CD4-positive, alpha-beta T cell treated with Interleukin-21 for 1 hour (primary cell): Measurements from ENCODE around the gene ZNF598.

Experiments
- DNase-seq: peaks from one replicate; pipeline ENCODE4 v3.0.0-alpha.2; 2020

Gene ZNF598

DNA sequence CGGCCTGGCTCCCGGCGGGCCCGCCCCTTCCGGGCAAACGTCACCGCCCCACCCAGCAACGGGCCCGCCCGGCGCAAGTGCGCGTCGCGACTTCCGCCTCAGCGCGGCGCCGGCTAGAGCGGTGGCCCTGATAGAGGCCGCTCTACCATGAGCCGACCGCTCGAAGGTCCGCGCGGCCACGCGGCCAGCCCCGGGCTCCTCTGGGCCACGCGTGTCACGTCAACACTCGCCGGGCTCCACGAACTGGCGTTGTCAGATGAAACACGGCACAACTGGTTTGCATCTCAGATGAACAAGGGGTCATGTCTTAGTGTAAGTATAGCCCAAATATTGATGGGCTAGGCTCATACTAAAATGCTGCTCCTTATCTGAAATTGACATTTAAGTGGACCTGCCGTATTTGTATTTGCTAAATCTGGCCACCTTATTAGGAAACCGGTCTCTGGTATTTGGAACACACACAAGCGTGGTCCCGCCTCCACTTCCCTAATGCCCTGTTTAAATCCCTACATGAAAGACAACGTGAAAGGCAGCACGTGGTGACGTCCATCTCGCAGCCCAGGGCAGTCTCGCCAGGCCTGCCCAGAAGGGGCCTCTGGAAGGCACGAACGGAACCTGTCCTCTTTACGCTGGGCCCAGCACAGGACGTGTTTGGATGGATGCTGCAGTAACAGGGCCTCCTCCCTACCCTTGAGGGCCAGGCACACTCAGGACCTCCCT is at the start of gene ZNF598:
Gene ZNF598, minus strand, starts transcription at position 31 of the 720 bp plus-strand sequence.
- peak; percentile 80 for DNase-seq

GRCh38 chr16:2058872-2059271 is 49.3 kb upstream of the ZNF598 start:
- DNase-seq: no peak

DNA sequence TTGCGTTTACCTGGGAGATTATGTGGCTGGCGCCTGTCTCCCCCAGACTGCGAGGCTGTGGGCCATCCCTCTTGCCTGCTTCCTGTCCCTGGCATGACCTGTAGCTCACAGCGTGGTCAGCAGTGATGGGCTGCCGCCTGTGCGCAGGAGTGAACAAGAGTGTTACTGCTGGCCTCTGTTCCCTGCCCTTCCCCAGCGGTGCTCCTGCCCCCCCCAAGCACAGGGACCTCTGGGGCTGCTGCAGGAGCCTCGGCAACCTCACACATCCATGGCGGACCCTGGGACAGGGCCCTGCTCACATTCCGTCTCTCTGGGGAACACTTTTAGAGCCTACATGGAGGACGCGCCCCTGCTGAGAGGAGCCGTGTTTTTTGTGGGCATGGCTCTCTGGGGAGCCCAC is 48.8 kb upstream of the ZNF598 start:
- no peak for DNase-seq

- DNase-seq: no peak
Observed at GRCh38 chr16:2057438-2057837, 47.8 kb upstream of the ZNF598 start.

- DNase-seq: no peak
Observed at GRCh38 chr16:2056681-2057407, 47.2 kb upstream of the ZNF598 start.

DNA sequence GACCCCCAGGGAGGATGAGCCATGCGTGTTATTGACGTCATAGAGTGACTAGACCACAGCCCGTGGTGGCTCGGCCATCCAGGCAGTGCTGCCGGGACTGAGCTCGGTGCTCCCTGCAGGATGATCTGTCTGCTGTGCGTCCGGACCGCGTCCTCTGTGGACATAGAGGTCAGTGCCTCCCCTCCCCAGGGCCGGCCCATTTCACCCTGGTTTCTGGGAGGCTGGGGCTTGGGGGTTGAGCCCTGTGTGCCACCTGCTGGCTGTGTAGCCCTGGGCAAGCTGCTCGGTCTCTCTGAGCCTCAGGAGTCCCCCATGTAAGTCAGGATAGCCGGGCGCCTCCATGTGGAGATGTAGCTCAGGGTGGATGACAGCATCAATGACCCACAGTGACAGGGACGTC is 46.5 kb upstream of the ZNF598 start:
- DNase-seq: no peak

GRCh38 chr16:2054543-2055245 is 45.1 kb upstream of the ZNF598 start:
- DNase-seq: no peak

DNA sequence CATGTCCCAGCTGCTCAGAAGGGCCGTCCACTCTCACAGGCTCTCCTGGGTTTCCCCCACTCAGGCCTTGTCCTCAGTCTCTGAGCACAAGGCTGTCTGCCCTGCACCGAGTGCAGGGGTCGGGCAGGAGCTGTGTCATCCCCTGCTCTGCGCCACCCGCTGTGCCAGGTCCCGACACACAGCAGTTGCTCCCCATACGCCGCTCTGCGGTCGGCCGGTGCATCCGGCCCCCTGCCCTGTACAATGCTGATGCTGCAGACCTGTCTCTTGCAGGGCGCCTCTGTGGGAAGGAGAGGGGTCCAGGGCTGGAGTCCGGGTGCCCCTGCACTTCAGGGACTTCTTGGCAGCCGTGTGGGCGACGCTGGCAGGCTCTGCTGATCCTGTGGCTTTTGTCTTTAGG is 44.3 kb upstream of the ZNF598 start:
- DNase-seq: no peak

DNA sequence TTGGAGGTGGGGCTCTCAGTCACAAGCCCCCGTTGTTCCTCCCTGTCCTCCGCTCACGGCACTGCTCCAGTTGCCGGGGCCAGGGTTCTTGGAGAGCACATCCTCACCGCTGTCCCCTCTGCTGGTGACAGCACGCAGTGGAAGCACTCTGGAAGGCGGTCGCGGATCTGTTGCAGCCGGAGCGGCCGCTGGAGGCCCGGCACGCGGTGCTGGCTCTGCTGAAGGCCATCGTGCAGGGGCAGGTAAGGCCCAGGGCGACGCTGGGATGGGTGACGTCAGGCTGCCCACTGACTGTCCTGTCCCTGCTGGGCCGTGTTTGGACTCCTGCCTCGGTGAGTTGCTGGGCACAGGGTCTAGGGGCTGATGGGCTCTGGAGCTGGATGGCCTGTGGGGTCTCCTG is 43.6 kb upstream of the ZNF598 start:
- DNase-seq: no peak

DNA sequence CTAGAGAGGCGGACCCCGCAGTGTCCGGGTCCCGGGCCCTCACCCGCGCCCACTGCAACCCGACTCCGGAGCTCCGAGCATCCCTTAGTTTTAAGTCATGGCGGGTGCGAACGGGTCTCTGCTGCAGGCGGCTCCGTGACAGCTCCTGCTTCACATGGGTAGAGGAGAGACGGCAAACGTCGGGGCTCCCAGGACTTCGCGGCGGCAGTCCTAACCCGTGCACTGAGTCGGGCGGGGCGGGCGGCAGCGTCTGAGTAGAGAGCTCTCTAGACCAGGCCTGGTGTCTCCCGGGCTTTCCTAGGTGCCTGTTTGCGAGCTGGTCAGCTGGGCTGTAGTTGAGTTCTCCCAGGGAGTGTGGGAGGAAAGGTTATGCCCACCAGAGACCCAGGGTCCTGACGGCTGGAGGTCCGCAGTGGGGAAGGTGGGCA is 38.5 kb upstream of the ZNF598 start:
- no peak for DNase-seq

GRCh38 chr16:2047330-2048115 is 37.9 kb upstream of the ZNF598 start, which contains the start of the genes NTHL1 and TSC2:
TSS of gene NTHL1 (minus strand) at chr16:2047834. CDS start at chr16:2047823, 11 bp downstream.
TSS of gene TSC2 (plus strand) at chr16:2047985. CDS start at chr16:2048616, 631 bp downstream.
- peak; percentile 93 for DNase-seq

DNA sequence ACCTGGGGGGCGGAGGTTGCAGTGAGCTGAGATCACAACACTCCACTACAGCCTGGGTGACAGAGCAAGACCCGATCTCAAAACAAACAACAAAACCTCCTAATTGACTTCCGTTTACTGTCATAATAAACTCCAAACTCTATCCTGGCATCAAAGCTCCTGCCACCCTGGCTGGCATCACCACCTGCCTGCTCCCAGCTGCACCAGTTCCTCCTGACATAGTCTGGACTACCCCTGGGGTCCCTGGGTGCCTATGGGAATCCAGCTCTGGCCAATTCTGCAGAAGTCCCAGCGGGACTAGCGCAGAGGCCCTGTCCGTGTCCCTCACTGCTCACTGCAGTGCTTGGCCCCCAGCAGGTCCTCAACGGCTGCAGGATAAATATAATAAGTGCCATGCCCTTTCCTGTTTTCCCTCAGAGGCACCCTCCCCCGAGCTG is 37.3 kb upstream of the ZNF598 start:
- DNase-seq: no peak

- no peak for DNase-seq
Observed at GRCh38 chr16:2045965-2046892, 36.6 kb upstream of the ZNF598 start.

- DNase-seq: no peak
Observed at GRCh38 chr16:2044541-2044940, 34.9 kb upstream of the ZNF598 start.

- no peak for DNase-seq
Observed at GRCh38 chr16:2043667-2044451, 34.2 kb upstream of the ZNF598 start.

- DNase-seq: no peak
Observed at GRCh38 chr16:2042986-2043666, 33.5 kb upstream of the ZNF598 start.

DNA sequence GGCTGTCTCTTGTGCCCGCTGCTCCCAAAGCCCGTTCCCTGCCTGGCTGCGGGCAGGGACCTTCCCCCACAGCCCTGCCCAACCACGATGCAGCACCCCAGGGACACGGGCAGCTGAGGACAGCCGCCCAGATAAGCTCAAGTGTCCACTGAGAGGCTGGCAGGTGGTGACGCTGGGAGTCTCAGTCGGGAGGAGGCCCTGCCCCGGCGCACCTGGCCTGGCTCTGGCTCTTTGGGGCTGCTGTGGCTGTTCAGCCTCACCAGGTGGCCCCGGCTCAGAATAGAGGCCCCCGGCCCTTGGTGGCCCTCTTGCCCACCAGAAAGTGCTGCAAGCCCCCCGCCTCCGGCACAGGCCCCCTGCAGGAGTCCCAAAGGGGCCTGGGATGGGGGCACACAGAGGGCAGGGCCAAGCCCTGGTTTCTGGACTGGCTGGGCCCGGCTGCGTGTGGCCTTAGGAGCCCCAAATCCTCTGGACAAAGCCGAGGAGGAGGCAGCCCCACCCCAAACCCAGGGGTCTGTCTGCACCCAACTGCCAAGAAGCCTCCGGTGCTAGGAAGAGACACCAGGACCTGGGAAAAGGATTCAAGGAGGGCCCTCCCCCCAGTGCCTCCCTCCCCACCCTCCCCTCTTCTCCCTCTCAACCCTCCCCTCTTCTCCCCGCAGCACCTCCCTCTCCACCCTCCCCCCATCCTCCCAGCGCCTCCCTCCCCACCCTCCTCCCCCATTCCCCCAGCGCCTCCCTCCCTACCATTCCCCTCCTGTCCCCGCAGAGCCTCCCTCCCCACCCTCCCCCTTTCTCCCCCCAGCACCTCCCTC is 32.8 kb upstream of the ZNF598 start:
- DNase-seq: no peak

GRCh38 chr16:2040787-2041522 is 31.3 kb upstream of the ZNF598 start:
- DNase-seq: no peak
